H1 (cell line): Measurements from ENCODE around the gene ZBTB22. TPM values are rescaled to one million over a fixed set of nuclear protein-coding genes. Genes with fewer than 3 reads are reported as not detected.

Experiments
- CTCF ChIA-PET: fragments of 300-600 bp; sonication (Branson Sonifier 250); formaldehyde crosslinking; loops from one replicate; lab custom pipeline; 2021; ENCODE audit not compliant: partially characterized antibody; lab: Charles Lee
- POLR2A ChIA-PET: fragments of 300-600 bp; sonication (Branson Sonifier 250); formaldehyde crosslinking; loops from one replicate; lab custom pipeline; 2021; ENCODE audit warnings: inconsistent platforms; ENCODE audit not compliant: partially characterized antibody; lab: Charles Lee
- DNase-seq, 2 experiments: peaks; one replicate each; pipeline versions ENCODE4 v3.0.0 to v3.0.0-alpha.2; 2010 to 2022; ENCODE audit warnings: low spot score in 2 of 2, low read depth in 1 of 2, mixed read lengths in 1 of 2
- FAIRE-seq: peaks from 2 replicates; lab custom pipeline; 2011; peaks lifted over from hg19 to GRCh38; lab: Jason Lieb, UNC
- H2AFZ ChIP-seq: 2 replicates; pipeline ENCODE4 v1.8.1; 2012; ENCODE audit warnings: low read length, inconsistent platforms
- H2AK5ac ChIP-seq: 2 replicates; pipeline ENCODE4 v1.6.1; 2013; ENCODE audit warnings: low read depth, low read length
- H2BK120ac ChIP-seq: replicated peaks from 2 replicates; pipeline ENCODE3; 2013; ENCODE audit warnings: low read depth, low read length, inconsistent platforms
- H2BK12ac ChIP-seq: 2 replicates; pipeline ENCODE4 v1.6.1; 2013; ENCODE audit warnings: low read depth, low read length
- H2BK15ac ChIP-seq: 2 replicates; pipeline ENCODE4 v1.6.1; 2013; ENCODE audit warnings: low read length
- H2BK20ac ChIP-seq: 2 replicates; pipeline ENCODE4 v1.6.1; 2013; ENCODE audit warnings: low read length
- H2BK5ac ChIP-seq: 2 replicates; pipeline ENCODE4 v1.6.1; 2013; ENCODE audit warnings: low read depth, low read length
- H3K14ac ChIP-seq: 2 replicates; pipeline ENCODE4 v1.6.1; 2013; ENCODE audit warnings: inconsistent platforms; ENCODE audit not compliant: insufficient read length
- H3K18ac ChIP-seq: 2 replicates; pipeline ENCODE4 v1.6.1; 2013; ENCODE audit warnings: low read length; ENCODE audit errors: extremely low read depth
- H3K23ac ChIP-seq: 2 replicates; pipeline ENCODE4 v1.6.1; 2013; ENCODE audit warnings: inconsistent platforms; ENCODE audit not compliant: insufficient read length
- H3K23me2 ChIP-seq: 2 replicates; pipeline ENCODE4 v1.6.1; 2013; ENCODE audit warnings: low read depth, low read length
- H3K27ac ChIP-seq: 2 replicates; pipeline ENCODE4 v1.6.1; 2011; ENCODE audit warnings: low read depth, low read length, inconsistent platforms
- H3K27me3 ChIP-seq, 4 experiments: replicated peaks in 1 of 4; 1 replicate in 1 of 4; 2 replicates in 3 of 4; pipeline versions ENCODE4 v1.6.1 to v1.8.1; 2011 to 2013; ENCODE audit warnings: low read length in 3 of 4, mild to moderate bottlenecking in 3 of 4, inconsistent platforms in 2 of 4, mixed read lengths in 2 of 4, moderate library complexity in 1 of 4; ENCODE audit not compliant: control insufficient read depth in 3 of 4, insufficient read depth in 3 of 4; ENCODE audit errors: extremely low read depth in 1 of 4
- H3K36me3 ChIP-seq, 4 experiments: 2 replicates each; pipeline versions ENCODE4 v1.6.1 to v1.8.1; 2011 to 2013; ENCODE audit warnings: mild to moderate bottlenecking in 4 of 4, low read length in 3 of 4, moderate library complexity in 2 of 4, control low read depth in 1 of 4, inconsistent platforms in 1 of 4; ENCODE audit not compliant: insufficient read depth in 4 of 4, control insufficient read depth in 2 of 4
- H3K4ac ChIP-seq: replicated peaks from 2 replicates; pipeline ENCODE3; 2013; ENCODE audit warnings: low read length, low read depth, mixed read lengths, inconsistent platforms; ENCODE audit not compliant: insufficient read length
- H3K4me1 ChIP-seq, 4 experiments: replicated peaks in 1 of 4; 1 replicate in 1 of 4; 2 replicates in 3 of 4; pipeline versions ENCODE4 v1.6.1 to v1.8.1; 2011 to 2013; ENCODE audit warnings: low read length in 3 of 4, inconsistent platforms in 2 of 4, mixed read lengths in 1 of 4; ENCODE audit not compliant: insufficient read depth in 4 of 4, control insufficient read depth in 3 of 4
- H3K4me2 ChIP-seq, 2 experiments: 2 replicates each; pipeline versions ENCODE4 v1.6.1 to v1.8.1; 2011 to 2013; ENCODE audit warnings: low read depth in 2 of 2, low read length in 2 of 2, control low read depth in 1 of 2, inconsistent platforms in 1 of 2, mild to moderate bottlenecking in 1 of 2; ENCODE audit not compliant: insufficient read depth in 1 of 2
- H3K4me3 ChIP-seq, 4 experiments: fragments of 200-600, 300-600 bp in 1 of 4; sonication (generic), shearing (Covaris generic), sonication (Bioruptor Twin) in 1 of 4; 2 replicates each; pipeline versions ENCODE4 v1.5.1 to v1.8.1; 2011 to 2016; ENCODE audit warnings: low read length in 4 of 4, low read depth in 3 of 4, control low read depth in 2 of 4, inconsistent platforms in 2 of 4, mild to moderate bottlenecking in 2 of 4, mixed read lengths in 1 of 4, moderate library complexity in 1 of 4; ENCODE audit not compliant: insufficient read depth in 2 of 4; ENCODE audit errors: extremely low read depth in 1 of 4
- H3K56ac ChIP-seq: replicated peaks from 2 replicates; pipeline ENCODE3; 2013; ENCODE audit warnings: low read depth, mild to moderate bottlenecking, mixed read lengths, low read length, inconsistent platforms; ENCODE audit not compliant: insufficient read length
- H3K79me1 ChIP-seq: 2 replicates; pipeline ENCODE4 v1.6.1; 2013; ENCODE audit warnings: low read depth, low read length, control low read depth
- H3K79me2 ChIP-seq, 2 experiments: 2 replicates each; pipeline versions ENCODE4 v1.6.1 to v1.8.1; 2012 to 2013; ENCODE audit warnings: low read length in 2 of 2, mild to moderate bottlenecking in 2 of 2, inconsistent platforms in 1 of 2; ENCODE audit not compliant: insufficient read depth in 2 of 2, control insufficient read depth in 1 of 2
- H3K9ac ChIP-seq, 4 experiments: replicated peaks in 1 of 4; 1 replicate in 1 of 4; 2 replicates in 3 of 4; pipeline versions ENCODE4 v1.6.1 to v1.8.1; 2011 to 2013; ENCODE audit warnings: low read depth in 3 of 4, low read length in 3 of 4, control low read depth in 2 of 4, mild to moderate bottlenecking in 2 of 4, moderate library complexity in 2 of 4, inconsistent platforms in 1 of 4; ENCODE audit errors: extremely low read depth in 1 of 4
- H3K9me3 ChIP-seq, 2 experiments: 2 replicates each; pipeline versions ENCODE4 v1.6.1 to v1.8.1; 2012 to 2013; ENCODE audit warnings: mild to moderate bottlenecking in 2 of 2, moderate library complexity in 2 of 2, control low read depth in 1 of 2, inconsistent platforms in 1 of 2, low read depth in 1 of 2, low read length in 1 of 2, mixed read lengths in 1 of 2; ENCODE audit not compliant: insufficient read depth in 2 of 2
- H4K20me1 ChIP-seq, 2 experiments: replicated peaks in 1 of 2; 2 replicates each; pipeline versions ENCODE3 to v1.8.1; 2011 to 2013; ENCODE audit warnings: inconsistent platforms in 2 of 2, low read length in 2 of 2, mild to moderate bottlenecking in 1 of 2; ENCODE audit not compliant: insufficient read depth in 2 of 2, control insufficient read depth in 1 of 2
- H4K5ac ChIP-seq: 2 replicates; pipeline ENCODE4 v1.6.1; 2013; ENCODE audit warnings: low read length, low read depth, mixed read lengths, inconsistent platforms; ENCODE audit not compliant: insufficient read length
- H4K8ac ChIP-seq: 2 replicates; pipeline ENCODE4 v1.8.0; 2013; ENCODE audit warnings: mild to moderate bottlenecking, moderate library complexity, low read length, inconsistent platforms; ENCODE audit not compliant: insufficient read depth; ENCODE audit errors: extremely low read depth
- H4K91ac ChIP-seq: replicated peaks from 2 replicates; pipeline ENCODE3; 2013; ENCODE audit warnings: low read length, mixed read lengths, inconsistent platforms; ENCODE audit not compliant: insufficient read length
- ASH2L ChIP-seq: fragments of 200-600, 300-600 bp; sonication (generic); IDR thresholded peaks from one replicate; pipeline ENCODE4 v1.7.1; 2017; ENCODE audit warnings: low read length
- BRCA1 ChIP-seq: IDR thresholded peaks from 2 replicates; pipeline ENCODE4 v1.6.1; 2012; ENCODE audit warnings: low read depth, low read length, improper control_type of control experiment
- EZH2 ChIP-seq: fragments of 200-600 bp; sonication (generic); IDR thresholded peaks from 2 replicates; pipeline ENCODE4 v1.7.1; 2012; ENCODE audit warnings: low read depth, mild to moderate bottlenecking, moderate library complexity, low read length, inconsistent platforms; ENCODE audit not compliant: severe bottlenecking
- HDAC2 ChIP-seq, 2 experiments: fragments of 300-600 bp in 1 of 2; sonication (generic) in 1 of 2; IDR thresholded peaks; 2 replicates each; pipeline ENCODE4 v1.6.1; 2011 to 2012; ENCODE audit warnings: low read depth in 2 of 2, low read length in 2 of 2, mild to moderate bottlenecking in 2 of 2, moderate library complexity in 2 of 2, borderline replicate concordance in 1 of 2, inconsistent platforms in 1 of 2
- KDM5A ChIP-seq: fragments of 200-600 bp; IDR thresholded peaks from 2 replicates; pipeline ENCODE4 v1.7.1; 2012; ENCODE audit warnings: mild to moderate bottlenecking, low read length, inconsistent platforms, mixed read lengths
- MAX ChIP-seq: IDR thresholded peaks from 2 replicates; pipeline ENCODE4 v1.6.1; 2012; ENCODE audit warnings: inconsistent platforms
- NRF1 ChIP-seq: IDR thresholded peaks from 2 replicates; pipeline ENCODE4 v1.6.1; 2011; ENCODE audit warnings: mild to moderate bottlenecking, low read depth, low read length, improper control_type of control experiment
- POLR2A ChIP-seq, 2 experiments: IDR thresholded peaks; 1 replicate in 1 of 2; 2 replicates in 1 of 2; pipeline ENCODE4 v1.6.1; 2011; ENCODE audit warnings: low read depth in 2 of 2, low read length in 2 of 2, mild to moderate bottlenecking in 2 of 2; ENCODE audit errors: control extremely low read depth in 1 of 2
- POLR2AphosphoS5 ChIP-seq: IDR thresholded peaks from 2 replicates; pipeline ENCODE4 v1.6.1; 2011; ENCODE audit warnings: low read depth, low read length
- RAD21 ChIP-seq, 2 experiments: IDR thresholded peaks in 1 of 2; conservative IDR thresholded peaks in 1 of 2; 2 replicates each; pipeline ENCODE4 v1.6.1; 2011; ENCODE audit warnings: low read depth in 2 of 2, low read length in 2 of 2, improper control_type of control experiment in 1 of 2, inconsistent platforms in 1 of 2, mild to moderate bottlenecking in 1 of 2, moderate library complexity in 1 of 2
- RNF2 ChIP-seq: fragments of 200-900, 300-1000 bp; sonication (generic); IDR thresholded peaks from 2 replicates; pipeline ENCODE4 v1.7.1; 2016; ENCODE audit warnings: borderline replicate concordance, low read depth, mild to moderate bottlenecking, antibody characterized with exemption, low read length; ENCODE audit not compliant: poor library complexity, severe bottlenecking; ENCODE audit errors: missing control alignments
- SIRT6 ChIP-seq: IDR thresholded peaks from one replicate; pipeline ENCODE4 v1.7.1; 2012; ENCODE audit warnings: low read length, inconsistent platforms
- SP1 ChIP-seq: IDR thresholded peaks from 2 replicates; pipeline ENCODE4 v1.6.1; 2011; ENCODE audit warnings: low read depth, low read length
- SUZ12 ChIP-seq: fragments of 200-600 bp; sonication (generic); IDR thresholded peaks from 2 replicates; pipeline ENCODE4 v1.6.1; 2012; ENCODE audit warnings: mild to moderate bottlenecking, inconsistent platforms, low read length, moderate library complexity, mixed read lengths
- TBP ChIP-seq: IDR thresholded peaks from 2 replicates; pipeline ENCODE4 v1.6.1; 2011; ENCODE audit warnings: low read depth, low read length, improper control_type of control experiment
- polyA plus RNA-seq, 7 experiments: library from polyadenylated mRNA; depleted of rRNA in 3 of 7; stranded (reverse) in 5 of 7; unstranded in 2 of 7; fragments of >200 nt in 5 of 7; fragments of 200-250 nt in 2 of 7; gene quantifications; 1 replicate in 5 of 7; 2 replicates in 1 of 7; 4 replicates in 1 of 7; pipeline versions ENCODE4 v1.2.1 to v1.2.3, GENCODE V29; 2011 to 2013; ENCODE audit warnings: missing spikeins in 2 of 7, mixed read lengths in 2 of 7
- total RNA-seq: library from RNA; stranded (reverse); fragmentation: NEBNext Ultra II Directional; extraction: Animal tissue kit (Norgen Biotek cat#: 25700); gene quantifications from 2 replicates; pipeline ENCODE4 v1.2.1, GENCODE V29; 2021

ZBTB22 gene
- total and polyA plus RNA-seq, 2 of the 8 experiments (the other 6 are each of a cell fraction or from before 2014, with no cell fraction given) = 7.4 to 9.9 TPM

- peak overlapping the region; percentile 86 to 96 for H3K4me2 ChIP-seq
- H2BK5ac ChIP-seq = 0 out of 2 replicates have a peak overlapping the region, but pooled peaks have one; percentile 79
- POLR2A ChIA-PET = interaction anchor here (0.6 to 12.0 kb wide), 35 partner anchors 8 to 417 kb away, joined by 3 to 337 read pairs (median 5); partner anchors contain the start of genes CUTA, HSD17B8, PFDN6 and RGL2
- H3K36me3 ChIP-seq = peaks cover 16 to 48% (median 40%) of the 10 kb centered on the region in 4 experiments; a peak in 7 of 8 replicates
- H3K4me1 ChIP-seq = peaks cover 3 to 35% (median 12%) of the 10 kb centered on the region in 4 experiments
- H2BK15ac ChIP-seq = no peak overlapping the region
- H3K4ac ChIP-seq = no peak overlapping the region
- peaks cover 26 to 35% of the 10 kb centered on the region in 2 experiments for H3K79me2 ChIP-seq
- H2AK5ac ChIP-seq = no peak overlapping the region
- H4K20me1 ChIP-seq = peaks cover 13 to 19% of the 10 kb centered on the region in 2 experiments
- H2BK12ac ChIP-seq = no peak overlapping the region
- H3K23me2 ChIP-seq = peaks cover 22% of the 10 kb centered on the region
- peak overlapping the region in 3 of 4 experiments; percentile 41 to 59 (median 49); a peak in 5 of 7 replicates for H3K9ac ChIP-seq
- H3K79me1 ChIP-seq = peaks cover 6% of the 10 kb centered on the region; the same call in 1 of the 2 replicates
- H3K9me3 ChIP-seq = no peaks in the 10 kb centered on the region
- H2AFZ ChIP-seq = no peak overlapping the region
- H3K14ac ChIP-seq = no peak overlapping the region
- CTCF ChIA-PET = interaction anchor here (0.6 to 8.0 kb wide), 6 partner anchors 14 to 340 kb away, joined by 3 to 81 read pairs (median 12); partner anchors contain the start of genes PFDN6, RGL2, TAPBP and WDR46
- no peak overlapping the region for H3K18ac ChIP-seq
- H3K27me3 ChIP-seq = no peaks in the 10 kb centered on the region
- no peak overlapping the region for H4K8ac ChIP-seq
- peak overlapping the region; percentile 52 to 81 (median 59) for H3K4me3 ChIP-seq
- H4K5ac ChIP-seq = no peak overlapping the region
- no peak overlapping the region for H4K91ac ChIP-seq
- DNase-seq = no peak
- H3K27ac ChIP-seq = no peak overlapping the region; the same call in 1 of the 2 replicates
- H3K23ac ChIP-seq = no peak overlapping the region
- H3K56ac ChIP-seq = no peak overlapping the region
- H2BK120ac ChIP-seq = no peak overlapping the region
- no peak for TF ChIP-seq BRCA1
- TF ChIP-seq SUZ12 = no peak
- no peak for TF ChIP-seq ASH2L
- no peak for TF ChIP-seq SIRT6
- TF ChIP-seq KDM5A = no peak
- TF ChIP-seq EZH2 = no peak
- no peak for TF ChIP-seq HDAC2 (IDR thresholded peaks at IDR 0.05; ENCODE audit: borderline replicate concordance in 1 of 2, low read depth in 2 of 2, low read length in 2 of 2)
- no peak; a peak in 1 of 3 replicates for TF ChIP-seq POLR2A (IDR thresholded peaks at IDR 0.05; ENCODE audit: control extremely low read depth in 1 of 2, low read depth in 2 of 2, low read length in 2 of 2)
- TF ChIP-seq SP1 = no peak
- no peak for TF ChIP-seq RAD21 (IDR thresholded peaks at IDR 0.05 in 1 of 2, conservative IDR thresholded peaks at IDR 0.05 in 1 of 2; ENCODE audit: low read depth in 2 of 2, low read length in 2 of 2)
- no peak for TF ChIP-seq TBP
- no peak for TF ChIP-seq RNF2
- TF ChIP-seq POLR2AphosphoS5 = no peak
- TF ChIP-seq NRF1 = no peak
- no peak for TF ChIP-seq MAX
- TF ChIP-seq, all 59 proteins: peak for 0
- no peak for FAIRE-seq
- H2BK20ac ChIP-seq = no peak overlapping the region
Measured at GRCh38 chr6:33276581-33276863, 41.0 kb downstream of the ZBTB22 start.
